Fibroblast of skin of scalp (primary cell): Measurements from ENCODE around the gene RIOK1.
A peak's percentile ranks its signal among the peaks of the same experiment; 100 is the strongest.

Experiments
- DNase-seq: peaks from one replicate; pipeline ENCODE4 v3.0.0-alpha.2; 2013

The RIOK1 gene

DNA sequence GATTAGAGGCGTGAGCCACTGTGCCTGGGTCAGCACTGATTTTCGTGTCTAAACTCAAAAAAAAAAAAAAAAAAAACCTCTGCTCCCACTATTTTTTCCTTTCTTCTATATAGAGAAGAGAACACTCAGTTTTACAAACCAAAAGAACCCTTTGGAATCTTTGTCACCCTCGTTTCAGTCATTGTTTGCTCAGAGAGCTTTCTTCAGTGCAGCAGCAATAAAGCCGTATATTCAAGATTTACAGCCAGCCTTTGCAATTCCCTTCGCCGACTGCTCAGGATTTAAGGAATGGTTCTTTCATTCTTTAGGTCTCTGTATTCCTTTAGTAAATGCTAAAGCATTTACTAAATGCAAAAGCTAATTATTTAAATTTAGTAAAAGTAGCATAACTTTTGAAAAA lies 20.1 kb downstream of the RIOK1 start:
- DNase-seq: no peak

DNA sequence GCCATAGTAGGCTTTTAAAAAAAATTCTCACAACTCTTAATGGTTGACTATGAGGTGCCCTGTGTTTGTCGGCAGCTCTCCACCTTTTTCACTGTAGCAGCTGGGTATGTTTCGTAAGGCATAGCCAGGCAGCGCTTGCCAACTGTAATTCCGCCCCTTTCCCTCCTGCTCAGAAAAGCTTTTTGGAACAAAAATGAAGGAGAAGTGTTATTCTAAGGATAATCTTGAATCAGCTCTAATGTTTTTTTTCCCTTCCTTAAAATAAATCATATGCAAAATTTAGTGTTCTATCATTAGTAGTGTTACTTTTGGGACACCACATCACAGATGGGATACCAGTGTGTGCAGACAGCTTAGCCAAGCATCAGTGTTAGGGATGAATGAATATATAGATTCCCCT lies 21.2 kb downstream of the RIOK1 start:
- no peak for DNase-seq

- no peak for DNase-seq
These were observed 21.7 kb downstream of the RIOK1 start for GRCh38 chr6:7411328-7411727.

- DNase-seq: no peak
These were observed 23.7 kb downstream of the RIOK1 start for GRCh38 chr6:7413151-7413823.

GRCh38 chr6:7414811-7415210 lies 25.2 kb downstream of the RIOK1 start:
- DNase-seq: peak; percentile 60

GRCh38 chr6:7417684-7418083 lies 28.1 kb downstream of the RIOK1 start:
- no peak for DNase-seq

DNA sequence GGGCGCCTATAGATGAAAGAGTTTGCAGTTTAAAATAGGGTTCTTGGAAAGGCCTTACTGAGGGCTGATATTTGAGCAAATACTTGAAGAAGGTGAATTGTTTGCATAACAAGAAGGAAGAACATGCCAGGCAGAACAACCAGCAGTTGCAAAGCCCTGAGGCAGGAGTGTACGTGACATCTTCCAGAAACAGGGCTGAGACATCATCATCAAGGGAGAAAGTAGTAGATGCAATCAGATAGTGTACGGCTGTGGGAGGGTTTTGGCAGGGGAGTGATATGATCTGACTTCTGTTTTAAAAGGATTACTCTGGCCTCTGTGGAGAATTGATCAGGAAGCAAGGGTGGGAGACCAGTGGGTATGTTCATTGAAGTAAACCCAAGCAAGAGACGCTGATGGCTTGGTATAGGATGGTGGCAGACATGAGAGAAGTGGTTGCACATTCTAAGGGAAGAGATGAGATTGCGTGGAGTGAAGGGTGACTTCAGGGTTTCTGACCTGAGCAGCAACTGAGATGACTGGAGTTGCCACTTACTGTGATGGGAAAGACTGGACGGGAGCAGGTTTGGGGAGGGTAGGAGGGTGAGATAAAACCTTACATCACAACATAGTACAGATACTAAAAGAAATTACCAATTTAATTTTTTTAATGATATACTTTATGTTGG lies 28.8 kb downstream of the RIOK1 start:
- DNase-seq: no peak

DNA sequence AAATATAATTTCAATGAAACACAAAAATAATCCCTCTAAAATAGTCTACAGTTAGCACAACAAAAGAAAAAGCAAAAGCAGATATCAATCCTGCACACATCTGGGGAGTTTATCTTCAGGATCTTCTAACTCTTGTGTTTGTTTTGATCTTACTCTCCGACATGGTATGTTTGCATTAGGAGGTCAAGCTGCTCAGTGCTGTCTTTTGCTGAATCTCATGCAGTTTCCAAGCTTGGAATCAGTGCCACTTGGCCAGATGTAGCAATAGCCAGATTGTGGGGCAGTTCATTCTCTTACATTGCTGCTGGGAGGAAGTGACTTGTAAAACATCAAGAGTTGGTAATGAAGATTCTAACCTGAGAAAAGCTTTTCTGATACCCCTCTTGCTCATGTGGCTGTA lies 29.5 kb downstream of the RIOK1 start:
- no peak for DNase-seq

DNA sequence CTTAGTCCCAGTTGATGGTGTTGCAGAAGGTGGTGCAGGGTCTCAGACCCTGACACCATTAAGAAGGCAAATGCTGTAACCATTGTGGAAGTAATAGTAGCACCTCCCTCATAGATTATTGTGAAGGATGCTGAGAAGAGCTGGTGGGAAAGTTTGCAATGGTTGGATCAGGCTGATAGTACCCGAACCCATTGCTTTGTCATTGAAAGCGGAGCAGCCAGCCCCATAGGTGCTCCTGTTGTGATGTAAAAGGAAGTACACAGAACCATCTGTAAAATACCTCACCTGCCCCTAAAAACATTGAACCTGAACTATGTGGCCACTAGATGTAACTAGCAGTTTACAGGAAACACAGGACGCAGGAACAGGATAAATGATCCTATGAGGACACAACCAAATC lies 31.5 kb downstream of the RIOK1 start:
- DNase-seq: no peak

DNA sequence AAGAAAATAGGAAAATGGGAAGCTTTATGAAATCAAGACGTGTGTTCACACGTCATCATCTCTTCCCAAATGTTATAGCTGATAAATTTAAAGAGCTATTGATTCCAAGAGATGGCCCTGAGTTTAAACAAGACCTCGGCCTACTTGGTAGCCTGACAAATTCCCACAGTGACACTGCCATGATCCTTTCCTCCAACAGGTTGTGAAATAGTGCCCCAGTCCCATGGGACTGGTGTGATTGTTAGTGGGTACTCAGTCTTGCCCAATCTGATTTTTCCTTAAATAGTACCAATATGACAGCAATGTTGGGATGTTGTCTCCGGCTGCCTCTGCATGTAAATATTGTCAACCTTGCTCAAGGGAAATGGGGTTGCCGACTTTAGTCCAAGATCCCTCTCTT lies 34.5 kb downstream of the RIOK1 start:
- no peak for DNase-seq

DNA sequence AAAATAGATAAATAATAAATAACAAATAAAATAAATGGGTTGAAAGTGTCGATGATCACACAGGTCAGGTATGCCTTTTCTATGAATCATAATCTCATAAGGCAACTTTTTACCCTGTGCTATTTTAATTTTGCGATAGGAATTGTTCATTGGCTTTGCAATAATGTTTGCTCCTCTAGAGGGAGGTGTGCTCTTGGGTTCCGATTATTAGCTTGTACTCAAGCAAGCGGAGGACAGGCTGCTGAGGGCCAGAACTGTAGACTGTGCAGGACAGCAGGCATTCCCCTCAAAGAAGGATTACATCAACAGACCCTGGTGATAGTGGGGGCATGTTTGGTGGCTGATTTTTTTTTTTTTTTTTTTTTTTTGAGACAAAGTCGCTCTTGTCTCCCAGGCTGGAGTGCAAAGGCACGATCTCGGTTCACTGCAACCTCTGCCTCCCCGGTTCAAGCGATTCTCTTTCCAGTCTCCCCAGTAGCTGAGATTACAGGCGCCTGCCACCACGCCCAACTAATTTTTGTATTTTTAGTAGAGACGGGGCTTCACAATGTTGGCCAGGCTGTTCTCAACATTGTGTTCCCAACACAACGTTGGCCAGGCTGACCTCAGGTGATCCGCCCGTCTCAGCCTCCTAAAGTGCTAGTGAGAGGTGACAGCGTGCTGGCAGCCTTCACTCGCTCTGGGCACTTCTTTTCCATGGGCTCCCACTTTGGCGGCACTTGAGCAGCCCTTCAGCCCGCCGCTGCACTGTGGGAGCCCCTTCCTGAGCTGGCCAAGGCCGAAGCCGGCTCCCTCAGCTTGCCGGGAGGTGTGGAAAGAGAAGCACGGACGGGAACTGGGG lies 35.6 kb downstream of the RIOK1 start:
- DNase-seq: peak; percentile 74

DNA sequence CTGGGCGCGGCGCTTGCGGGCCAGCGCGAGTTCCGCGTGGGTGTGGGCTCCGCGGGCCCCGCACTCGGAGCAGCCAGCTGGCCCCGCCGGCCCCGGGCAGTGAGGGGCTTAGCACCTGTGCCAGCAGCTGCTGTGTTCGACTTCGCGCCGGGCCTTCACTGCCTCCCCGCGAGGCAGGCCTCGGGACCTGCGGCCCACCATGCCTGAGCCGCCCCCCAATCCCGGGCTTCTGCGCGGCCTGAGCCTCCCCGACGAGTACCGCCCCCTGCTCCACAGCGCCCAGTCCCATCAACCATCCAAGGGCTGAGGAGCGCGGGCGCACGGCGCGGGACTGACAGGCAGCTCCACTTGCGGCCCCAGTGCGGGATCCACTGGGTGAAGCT lies 36.2 kb downstream of the RIOK1 start:
- no peak for DNase-seq

- no peak for DNase-seq
These were observed 37.0 kb downstream of the RIOK1 start for GRCh38 chr6:7426447-7427169.

DNA sequence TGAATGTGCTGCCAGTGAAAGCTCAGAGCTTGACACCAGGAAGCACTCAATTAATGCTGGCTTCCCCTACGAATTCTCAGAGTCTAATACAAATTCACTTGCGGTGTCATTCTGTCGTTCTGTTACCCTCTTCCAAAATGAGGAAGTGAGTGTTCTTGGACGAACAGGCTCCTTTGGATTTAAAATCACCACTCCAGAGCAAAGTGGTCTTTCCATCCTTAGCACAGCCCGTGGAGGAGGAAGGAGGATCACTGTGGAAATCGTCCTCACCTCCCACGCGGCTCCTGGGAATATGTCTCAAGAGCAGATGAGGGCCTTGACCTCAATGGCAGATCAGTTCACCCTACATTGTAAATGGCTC lies 41.7 kb downstream of the RIOK1 start:
- DNase-seq: no peak

- DNase-seq: peak; percentile 27
These were observed 42.2 kb downstream of the RIOK1 start for GRCh38 chr6:7431674-7432390.

GRCh38 chr6:7432391-7433120 lies 42.9 kb downstream of the RIOK1 start:
- peak; percentile 31 for DNase-seq

GRCh38 chr6:7433121-7433617 lies 43.6 kb downstream of the RIOK1 start:
- peak; percentile 14 for DNase-seq

DNA sequence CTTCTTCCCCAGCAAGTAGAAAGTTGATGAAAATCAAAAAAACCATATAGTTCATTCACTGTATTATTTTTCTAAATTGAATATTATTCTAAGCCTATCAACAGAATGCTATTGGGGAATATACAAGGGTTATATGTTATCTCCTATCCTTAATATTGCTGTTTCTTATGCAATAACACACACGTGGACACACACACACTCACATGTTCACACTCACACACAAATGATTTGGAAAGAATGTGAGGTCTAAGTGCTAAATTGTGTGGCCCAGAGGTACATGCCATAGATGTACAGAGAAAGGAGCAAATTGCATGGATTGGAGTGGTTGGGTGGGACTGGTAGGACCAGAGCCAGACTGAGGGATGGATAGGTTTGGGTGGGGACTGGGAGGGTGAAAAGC lies 45.1 kb downstream of the RIOK1 start:
- DNase-seq: no peak

DNA sequence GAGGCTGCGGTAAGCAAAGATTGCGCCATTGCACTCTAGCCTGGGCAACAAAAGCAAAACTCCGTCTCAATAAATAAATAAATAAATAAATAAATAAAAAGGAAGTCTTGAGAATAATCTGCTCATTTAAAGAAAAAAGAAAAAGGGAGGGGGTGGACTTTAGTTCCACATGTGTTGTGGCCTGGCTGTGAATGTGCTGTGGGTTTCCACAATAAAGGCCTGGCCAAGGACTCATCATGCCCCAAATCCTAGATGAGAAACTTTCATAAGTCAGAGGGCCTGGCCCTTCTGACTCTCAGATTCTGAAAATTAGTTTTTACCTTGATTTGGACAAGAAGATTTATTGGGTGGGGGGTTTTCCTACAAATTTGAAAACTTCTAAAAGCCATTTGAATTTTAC lies 48.4 kb downstream of the RIOK1 start:
- DNase-seq: peak; percentile 19

- DNase-seq: no peak
These were observed 49.6 kb downstream of the RIOK1 start for GRCh38 chr6:7439228-7439627.

GRCh38 chr6:7440476-7440875 lies 50.9 kb downstream of the RIOK1 start:
- DNase-seq: peak; percentile 76
